IPS-18c (cell line): ENCODE results near the gene FOXA3.
"Not testable (repeated sequence)": the region's sequence is repeated elsewhere in the genome, so short reads cannot be mapped to it uniquely, and the experiment has no call there.

Experiments
- H3K4me3 ChIP-seq: 2 replicates; pipeline ENCODE4 v1.7.0; 2013; ENCODE audit warnings: low read depth, mild to moderate bottlenecking, low read length, moderate library complexity; ENCODE audit not compliant: insufficient read depth
- H3K9me3 ChIP-seq: one replicate; pipeline ENCODE4 v1.6.1; 2013; ENCODE audit warnings: mild to moderate bottlenecking, low read length, moderate library complexity; ENCODE audit not compliant: control insufficient read depth, insufficient read depth

Gene FOXA3

GRCh38 chr19:45864629-45865082 lies 530 bp downstream of the FOXA3 start:
- H3K4me3 ChIP-seq, result peak overlapping the region; percentile 84

DNA sequence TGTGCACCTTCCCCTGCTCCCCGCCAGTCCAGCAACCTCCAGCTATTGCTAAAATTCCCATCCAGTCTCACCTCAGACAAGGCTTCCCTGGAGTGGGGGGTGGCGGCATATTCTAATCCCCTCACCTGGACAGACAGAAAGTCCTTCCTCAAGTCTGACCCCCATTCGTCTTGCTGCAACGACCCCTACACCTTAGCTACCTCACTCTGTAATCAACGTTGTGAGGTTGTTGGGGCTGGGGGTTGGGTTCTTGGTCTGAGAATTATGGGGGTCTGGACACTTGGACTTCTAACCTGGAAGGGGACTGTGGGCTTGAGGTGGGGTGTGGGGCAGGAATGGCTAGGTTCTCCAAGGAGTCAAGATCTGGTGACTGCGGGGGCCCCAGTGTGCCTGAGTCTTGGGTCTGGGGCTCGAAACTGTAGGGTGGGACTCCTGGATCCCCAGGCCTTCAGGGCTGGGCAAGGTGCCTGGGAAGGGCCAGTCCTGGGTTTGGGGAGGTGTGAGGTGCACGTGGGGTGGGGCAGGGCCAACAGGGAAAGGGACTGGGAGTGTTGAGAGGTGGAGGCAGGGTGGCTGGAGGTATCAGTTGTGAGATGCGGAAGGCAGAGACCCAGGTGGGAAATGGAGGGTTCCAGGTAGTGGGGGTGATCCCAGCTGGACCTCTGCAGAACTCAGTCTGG lies 1.3 kb downstream of the FOXA3 start:
- Histone ChIP-seq H3K4me3 (peak overlapping the region; percentile 84), H3K9me3 (no peaks in the 10 kb centered on the region)

More at GRCh38 chr19:45864629-45865082, 530 bp downstream of the FOXA3 start:
- H3K9me3 ChIP-seq, result no peaks in the 10 kb centered on the region

- Histone ChIP-seq H3K9me3 (no peaks in the 10 kb centered on the region), H3K4me3 (no peak overlapping the region; the same call in 1 of the 2 replicates)
These were observed 2.5 kb downstream of the FOXA3 start for GRCh38 chr19:45866400-45867176.

DNA sequence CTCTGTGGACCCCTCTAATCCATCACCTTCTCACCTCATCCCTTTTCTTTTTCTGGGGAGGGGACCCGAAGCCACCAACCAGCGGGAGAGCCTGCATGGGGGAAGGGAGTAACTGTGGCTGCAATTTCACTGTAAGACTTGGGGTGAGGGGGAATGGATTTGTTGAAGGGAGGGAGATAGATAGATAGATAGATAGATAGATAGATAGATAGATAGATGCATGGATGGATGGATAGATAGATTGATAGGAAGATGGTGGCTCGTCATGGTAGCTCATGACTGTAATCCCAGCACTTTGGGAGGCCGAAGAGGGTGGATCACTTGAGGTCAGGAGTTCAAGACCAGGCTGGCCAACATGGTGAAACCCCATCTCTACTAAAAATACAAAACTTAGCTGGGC lies 3.1 kb downstream of the FOXA3 start:
- H3K9me3 ChIP-seq, H3K4me3 ChIP-seq: not testable (repeated sequence)

GRCh38 chr19:45870798-45871197 lies 6.7 kb downstream of the FOXA3 start:
- Histone ChIP-seq H3K9me3 (no peaks in the 10 kb centered on the region), H3K4me3 (no peak overlapping the region)

- Histone ChIP-seq H3K4me3 (no peak overlapping the region), H3K9me3 (no peaks in the 10 kb centered on the region)
These were observed 8.2 kb downstream of the FOXA3 start for GRCh38 chr19:45872095-45872919.

DNA sequence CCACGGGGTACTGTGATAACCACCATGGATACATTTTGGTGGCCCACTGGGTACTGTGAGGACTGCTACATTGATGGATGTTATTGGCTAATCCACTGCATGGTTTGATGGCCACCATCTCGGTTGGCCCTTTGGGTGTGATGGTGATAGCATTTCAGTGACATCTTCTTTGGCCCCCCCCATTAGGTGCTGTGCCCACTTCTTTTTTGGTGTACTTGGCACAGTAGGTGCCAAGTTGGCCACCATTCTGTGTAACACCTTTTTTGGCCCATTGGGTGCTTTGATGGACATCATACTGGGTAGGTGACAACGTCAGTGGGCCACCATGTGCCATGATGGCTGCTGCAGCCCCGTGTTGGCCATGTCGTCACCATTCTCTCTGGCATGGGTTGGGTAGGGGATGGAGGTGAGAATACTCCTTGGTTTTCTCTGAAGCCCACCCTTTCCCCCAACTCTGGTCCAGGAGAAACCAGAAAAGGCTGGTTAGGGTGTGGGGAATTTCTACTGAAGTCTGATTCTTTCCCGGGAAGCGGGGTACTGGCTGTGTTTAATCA lies 9.2 kb downstream of the FOXA3 start:
- H3K4me3 ChIP-seq, result no peak overlapping the region
- no peaks in the 10 kb centered on the region for H3K9me3 ChIP-seq

GRCh38 chr19:45874620-45874966 lies 10.5 kb downstream of the FOXA3 start:
- H3K9me3 ChIP-seq, result no peaks in the 10 kb centered on the region
- H3K4me3 ChIP-seq, result no peak overlapping the region

DNA sequence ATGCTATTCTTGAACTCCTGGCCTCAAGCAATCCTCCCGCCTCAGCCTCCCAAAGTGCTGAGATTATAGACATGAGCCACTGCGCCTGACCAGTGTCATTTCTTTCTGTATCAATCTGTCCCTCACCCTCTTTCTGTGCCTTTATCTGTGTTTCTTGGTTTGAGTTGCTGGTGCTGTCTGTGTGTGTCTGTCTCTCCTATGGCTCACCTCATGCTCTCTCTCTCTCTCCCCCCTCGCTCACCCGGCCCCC lies 12.0 kb downstream of the FOXA3 start:
- Histone ChIP-seq H3K9me3 (no peaks in the 10 kb centered on the region), H3K4me3 (peak overlapping the region; percentile 41; the same call in 1 of the 2 replicates)

DNA sequence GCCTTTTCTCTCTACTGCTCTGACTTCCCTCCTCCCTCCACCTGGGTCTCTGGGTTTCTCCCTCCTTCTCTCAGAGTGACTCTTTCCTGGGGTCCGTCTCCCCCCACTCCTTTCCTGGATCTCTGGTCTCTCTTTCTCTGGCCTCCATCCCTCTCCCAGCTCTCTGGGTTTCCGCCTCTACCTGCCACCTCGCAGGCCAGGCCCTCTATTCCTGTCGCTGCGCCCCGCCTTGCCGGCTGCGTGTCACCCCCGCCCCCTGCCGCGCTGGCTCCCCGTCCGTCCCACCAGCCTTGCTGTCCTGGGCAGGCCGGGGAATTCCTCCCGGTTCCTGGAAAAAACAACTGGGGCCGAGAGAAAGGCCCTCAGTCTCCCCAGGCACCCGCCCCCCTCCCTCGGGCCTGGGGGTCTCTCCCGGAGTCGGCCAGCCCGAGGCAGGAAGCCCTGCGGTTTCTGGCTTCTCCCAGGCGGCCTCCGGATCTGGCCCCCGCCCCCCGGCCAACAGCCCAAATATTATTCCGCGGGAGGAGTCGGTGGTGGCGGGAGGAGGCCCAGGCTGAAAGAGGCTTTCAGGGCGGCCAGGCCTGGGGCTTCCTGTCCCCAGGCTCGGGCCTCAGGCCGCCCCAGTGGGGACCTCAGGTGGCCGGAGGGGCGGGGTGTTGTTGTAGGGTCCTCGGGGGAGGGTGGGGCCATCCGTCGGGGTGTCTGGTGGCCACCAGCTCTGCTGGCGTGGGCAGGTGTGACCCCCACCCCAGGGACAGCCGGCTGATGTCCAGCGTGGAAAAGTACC lies 12.5 kb downstream of the FOXA3 start:
- no peaks in the 10 kb centered on the region for H3K9me3 ChIP-seq
- peak overlapping the region; percentile 41 for H3K4me3 ChIP-seq

DNA sequence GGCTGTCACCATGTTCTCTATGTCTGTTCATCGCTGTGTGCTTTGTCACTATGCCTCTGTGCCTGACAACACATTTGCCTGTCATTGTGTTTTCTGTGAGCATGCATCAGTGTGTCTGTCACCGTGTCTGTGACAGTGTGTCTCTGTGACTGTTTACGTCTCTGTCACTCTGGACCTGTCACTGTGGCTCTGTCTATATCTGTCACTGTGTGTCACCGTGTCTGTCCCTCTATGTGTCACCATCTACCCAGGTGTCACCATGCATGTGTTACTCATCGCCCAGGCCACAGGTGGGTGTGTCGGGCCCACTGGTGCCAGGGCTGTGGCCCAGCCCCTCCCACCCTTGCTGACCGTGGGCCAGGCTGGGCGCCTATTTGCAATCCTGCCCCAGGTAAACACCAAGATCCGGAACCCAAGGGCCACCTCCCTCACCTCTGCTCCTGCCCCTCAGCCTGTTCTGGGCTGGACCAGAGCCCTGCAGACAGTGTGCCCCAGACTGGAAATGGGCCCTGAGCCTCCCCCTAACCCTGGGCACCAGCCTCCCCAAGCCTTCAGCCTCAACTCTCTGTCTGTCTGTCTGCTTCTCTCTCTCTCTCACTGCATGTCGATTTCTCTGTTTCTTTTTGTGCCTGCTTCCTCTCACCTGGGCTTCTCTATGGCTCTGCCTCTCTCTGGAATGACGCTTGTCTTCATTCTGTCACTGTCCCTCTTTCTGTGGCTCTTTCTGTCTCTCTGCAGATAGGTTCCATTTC lies 14.1 kb downstream of the FOXA3 start:
- no peaks in the 10 kb centered on the region for H3K9me3 ChIP-seq
- H3K4me3 ChIP-seq, result no peak overlapping the region

GRCh38 chr19:45879055-45879454 lies 14.9 kb downstream of the FOXA3 start:
- Histone ChIP-seq H3K9me3 (no peaks in the 10 kb centered on the region), H3K4me3 (no peak overlapping the region)

DNA sequence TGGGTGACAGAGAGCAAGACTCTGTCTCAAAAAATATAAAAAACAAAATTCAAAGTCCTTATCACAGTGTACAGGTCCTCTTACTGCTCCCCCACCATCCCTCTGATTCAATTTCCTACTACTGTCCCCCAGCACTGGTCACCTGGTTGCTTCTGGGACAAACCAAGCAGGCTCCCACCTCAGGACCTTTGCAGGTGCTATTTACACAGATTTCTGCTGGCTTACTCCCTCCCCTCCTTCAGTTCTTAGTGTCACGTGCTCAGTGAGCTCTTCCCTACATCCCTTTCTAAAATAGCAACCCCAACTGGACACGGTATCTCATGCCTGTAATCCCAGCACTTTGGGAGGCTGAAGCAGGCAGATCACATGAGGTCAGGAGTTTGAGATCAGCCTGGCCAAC lies 15.8 kb downstream of the FOXA3 start:
- Histone ChIP-seq H3K9me3 (no peaks in the 10 kb centered on the region), H3K4me3 (no peak overlapping the region)

DNA sequence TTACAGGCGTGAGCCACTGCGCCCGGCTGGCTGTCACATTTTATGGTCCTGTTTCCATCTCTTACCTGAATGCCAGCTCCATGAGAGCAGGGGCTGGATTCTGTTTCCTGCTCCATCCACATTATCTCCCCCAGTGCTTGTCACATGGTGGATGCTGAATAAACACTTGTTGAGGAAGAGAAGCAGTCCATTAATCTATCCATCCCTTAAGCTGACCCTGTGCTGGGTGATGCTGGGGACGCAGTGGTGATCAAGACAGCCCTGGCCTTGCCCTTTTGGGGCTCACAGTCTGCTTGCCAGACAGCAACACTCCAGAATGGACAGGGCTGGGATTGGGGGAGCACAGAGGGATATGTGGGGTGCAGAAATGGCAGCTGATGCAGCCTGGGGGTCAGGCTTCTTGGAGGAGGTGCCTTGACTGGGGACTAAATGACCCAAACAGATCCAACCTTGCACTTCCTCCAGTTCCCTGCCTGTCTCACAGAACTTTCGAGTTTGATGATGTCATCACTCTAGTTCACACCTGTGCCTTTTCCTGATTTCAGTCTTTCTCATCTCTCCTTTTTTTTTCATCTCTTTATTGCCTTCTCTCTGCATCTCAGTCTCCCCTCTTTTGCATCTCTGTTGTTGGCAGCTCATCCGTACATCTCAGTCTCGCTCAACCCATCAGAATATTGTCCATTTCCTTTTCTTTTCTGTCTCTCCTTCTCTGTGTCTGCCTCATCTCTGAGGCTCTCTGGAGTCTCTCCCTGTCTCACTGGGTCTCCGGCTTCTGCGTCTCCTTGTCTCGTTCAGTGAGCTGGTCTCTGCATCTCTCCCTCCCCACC lies 17.2 kb downstream of the FOXA3 start:
- peak overlapping the region; percentile 57 for H3K4me3 ChIP-seq
- no peaks in the 10 kb centered on the region for H3K9me3 ChIP-seq

GRCh38 chr19:45881909-45882528 lies 17.9 kb downstream of the FOXA3 start:
- H3K9me3 ChIP-seq, result no peaks in the 10 kb centered on the region
- H3K4me3 ChIP-seq, result peak overlapping the region; percentile 57
